DMS 273 (cell line): Measurements from ENCODE around the gene RUNX2.
"Not testable (repeated sequence)": the region's sequence is repeated elsewhere in the genome, so short reads cannot be mapped to it uniquely, and the experiment has no call there.

Source experiments
- DNase-seq: peaks from one replicate; lab custom pipeline; 2025; ENCODE audit not compliant: unreplicated experiment; lab: John Stamatoyannopoulos, UW

Gene RUNX2

DNA sequence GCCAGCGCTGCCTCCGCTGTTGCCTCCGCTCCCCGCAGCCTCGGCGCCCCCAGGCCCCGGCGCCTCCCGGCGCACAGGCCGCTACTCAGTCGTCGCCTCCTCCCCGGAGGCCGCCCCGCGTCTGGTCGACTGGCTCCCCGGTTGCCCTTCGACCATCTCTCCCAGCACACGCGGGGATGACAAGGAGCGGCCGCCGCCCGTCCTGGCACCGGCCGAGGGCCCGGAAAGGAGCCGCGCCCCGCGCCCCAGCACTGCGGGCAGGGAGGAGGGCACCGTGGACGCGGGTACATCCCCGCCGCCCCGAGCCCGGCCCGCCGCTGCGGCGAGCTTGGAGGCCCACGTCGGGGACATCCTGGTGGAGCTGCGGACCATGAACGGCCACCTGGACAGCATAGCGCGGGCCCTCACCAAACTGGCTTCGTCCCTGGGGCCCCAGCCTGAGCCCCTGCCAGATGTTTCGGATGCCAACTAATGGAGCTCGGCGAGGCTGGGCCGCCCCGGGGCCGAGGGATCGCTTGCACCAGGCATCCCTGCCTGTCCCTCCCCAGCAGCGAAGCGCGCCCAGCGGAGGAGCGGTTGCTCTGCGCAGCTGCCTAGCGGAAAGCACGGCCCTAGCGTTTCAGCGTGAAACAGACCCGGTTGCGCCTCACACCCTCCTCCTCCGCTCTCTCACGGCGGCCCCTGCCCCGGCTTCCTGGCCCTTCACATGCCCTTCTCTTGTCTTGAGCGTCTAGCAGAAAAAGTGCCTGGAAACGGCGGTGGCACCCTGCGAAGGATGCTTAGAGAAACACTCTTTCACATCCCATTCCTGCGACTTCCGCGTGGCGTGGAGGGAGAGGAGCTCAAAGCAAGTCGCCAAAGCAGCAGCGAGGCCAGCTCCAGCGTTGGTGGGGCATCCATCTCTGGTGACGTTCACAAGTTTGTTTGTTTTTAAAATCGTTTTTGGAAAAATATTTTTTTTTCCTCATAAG is 335.4 kb downstream of the RUNX2 start:
- no peak for DNase-seq

DNA sequence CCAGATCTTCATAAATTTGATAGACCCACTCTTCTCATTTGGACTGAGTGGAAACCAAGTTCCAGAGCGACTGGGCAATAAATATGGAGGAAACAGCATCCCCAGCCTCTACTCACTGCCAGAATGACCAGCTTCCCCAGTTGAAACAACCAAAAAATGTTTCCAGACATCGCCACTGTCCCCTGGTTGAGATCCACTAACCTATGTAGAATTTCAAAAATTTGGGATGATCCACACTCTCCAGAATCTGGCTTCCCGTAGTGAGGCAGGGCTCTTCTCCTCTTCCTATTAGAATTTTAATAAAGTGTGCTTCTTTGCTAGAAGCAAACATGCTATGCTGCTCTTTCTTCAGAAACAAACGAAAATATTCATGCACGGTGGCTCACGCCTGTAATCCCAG is 336.6 kb downstream of the RUNX2 start:
- DNase-seq = no peak

DNA sequence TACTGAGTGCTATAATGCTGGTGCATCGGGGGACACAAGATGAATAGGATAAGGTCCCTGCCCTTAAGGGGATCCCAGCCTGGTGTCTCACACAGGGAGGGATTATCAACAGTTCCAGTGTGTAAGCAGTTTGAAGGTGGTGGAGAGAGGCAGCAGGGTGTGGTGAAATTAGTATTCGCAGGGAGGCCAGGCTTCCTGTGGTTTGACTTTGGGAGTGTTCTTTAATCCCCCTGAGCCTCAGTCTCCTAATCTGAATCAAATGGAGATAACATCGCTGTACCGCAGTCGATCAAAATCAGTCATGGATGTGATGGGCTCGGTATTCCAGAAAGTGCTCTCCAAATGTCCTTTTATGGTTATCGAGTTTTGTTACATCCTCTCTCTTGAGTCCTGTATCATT is 337.7 kb downstream of the RUNX2 start:
- DNase-seq = no peak

DNA sequence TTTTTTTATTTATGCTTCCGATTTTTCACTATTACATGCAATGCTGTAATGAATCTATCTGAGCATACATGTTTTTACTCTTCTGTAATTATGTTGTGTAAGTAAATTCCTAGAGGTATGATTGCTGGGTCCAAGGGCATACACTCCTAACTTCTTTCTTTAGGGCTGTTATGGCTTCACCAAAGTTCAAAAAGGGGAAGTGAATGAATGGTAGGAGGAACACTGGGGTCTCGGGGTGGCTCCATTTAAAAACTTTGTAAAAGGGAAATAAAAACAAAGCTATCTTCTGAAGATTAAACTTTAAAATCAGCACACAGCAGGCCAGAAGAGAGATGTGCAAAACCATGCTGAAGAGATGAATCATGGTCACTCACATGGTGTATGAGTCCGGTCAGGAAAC is 338.7 kb downstream of the RUNX2 start:
- DNase-seq = no peak

DNA sequence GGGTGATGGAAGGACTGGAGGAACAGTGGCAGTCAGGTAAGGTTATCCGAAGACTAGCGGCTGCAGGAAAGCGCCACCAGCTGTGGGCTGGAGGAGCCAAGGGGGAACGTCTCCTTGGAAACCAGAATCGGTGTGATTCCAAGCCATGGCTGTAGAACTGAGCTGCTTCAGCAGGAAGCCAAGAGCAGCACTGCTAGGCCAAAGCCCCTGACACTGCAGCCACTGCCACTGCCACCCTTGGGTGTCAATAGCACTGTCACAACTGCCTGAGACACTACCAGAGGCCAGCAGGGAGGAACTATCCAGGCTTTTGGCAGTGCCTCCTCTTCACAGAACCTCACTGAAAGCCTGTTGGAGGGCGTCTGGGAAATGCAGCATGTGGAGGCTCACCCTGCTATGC is 339.2 kb downstream of the RUNX2 start:
- DNase-seq = peak; percentile 35

DNA sequence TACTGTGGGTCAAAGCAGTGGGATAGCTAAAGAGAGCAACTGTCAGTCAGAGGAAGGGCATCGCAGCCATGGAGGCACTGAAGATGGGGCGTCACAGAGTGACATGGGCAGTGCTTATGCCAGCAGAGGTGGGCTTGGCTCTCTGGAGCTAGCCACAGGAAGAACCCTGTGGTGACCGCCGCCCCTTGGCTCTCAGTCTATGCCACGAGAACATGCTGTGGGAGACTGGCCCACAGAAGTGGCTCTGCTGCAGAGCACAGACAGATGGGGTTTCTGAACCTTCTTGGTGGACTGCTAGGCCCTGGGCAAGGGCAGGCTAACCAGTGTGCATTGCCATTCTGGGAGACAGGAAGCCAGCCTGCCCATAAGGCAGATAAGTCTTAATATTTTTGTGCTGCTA is 339.6 kb downstream of the RUNX2 start:
- no peak for DNase-seq

DNA sequence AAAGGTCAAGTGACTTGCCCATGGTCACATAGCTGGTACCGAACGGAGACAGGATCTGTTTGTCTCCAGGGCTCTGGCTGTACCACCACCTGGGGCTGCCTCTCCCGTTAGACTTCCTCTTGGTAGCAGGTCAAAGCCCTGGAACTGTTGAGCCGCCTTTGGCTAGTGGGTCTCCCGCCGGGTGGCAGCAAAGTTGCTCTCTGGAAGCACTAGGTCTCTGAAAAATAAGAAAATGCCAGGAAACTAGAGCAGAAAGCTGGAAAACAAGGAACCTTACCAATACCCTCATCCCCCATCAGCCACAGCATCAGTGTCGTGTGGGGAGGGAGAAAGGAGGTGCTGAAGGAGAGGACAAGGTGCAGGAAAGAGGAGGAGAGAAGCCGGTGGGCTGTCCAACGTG is 340.6 kb downstream of the RUNX2 start:
- no peak for DNase-seq

DNA sequence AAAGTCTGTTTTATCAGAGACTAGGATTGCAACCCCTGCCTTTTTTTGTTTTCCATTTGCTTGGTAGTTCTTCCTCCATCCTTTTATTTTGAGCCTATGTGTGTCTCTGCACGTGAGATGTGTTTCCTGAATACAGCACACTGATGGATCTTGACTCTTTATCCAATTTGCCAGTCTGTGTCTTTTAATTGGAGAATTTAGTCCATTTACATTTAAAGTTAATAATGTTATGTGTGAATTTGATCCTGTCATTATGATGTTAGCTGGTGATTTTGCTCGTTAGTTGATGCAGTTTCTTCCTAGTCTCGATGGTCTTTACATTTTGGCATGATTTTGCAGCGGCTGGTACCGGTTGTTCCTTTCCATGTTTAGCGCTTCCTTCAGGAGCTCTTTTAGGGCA is 345.0 kb downstream of the RUNX2 start:
- DNase-seq = not testable (repeated sequence)

DNA sequence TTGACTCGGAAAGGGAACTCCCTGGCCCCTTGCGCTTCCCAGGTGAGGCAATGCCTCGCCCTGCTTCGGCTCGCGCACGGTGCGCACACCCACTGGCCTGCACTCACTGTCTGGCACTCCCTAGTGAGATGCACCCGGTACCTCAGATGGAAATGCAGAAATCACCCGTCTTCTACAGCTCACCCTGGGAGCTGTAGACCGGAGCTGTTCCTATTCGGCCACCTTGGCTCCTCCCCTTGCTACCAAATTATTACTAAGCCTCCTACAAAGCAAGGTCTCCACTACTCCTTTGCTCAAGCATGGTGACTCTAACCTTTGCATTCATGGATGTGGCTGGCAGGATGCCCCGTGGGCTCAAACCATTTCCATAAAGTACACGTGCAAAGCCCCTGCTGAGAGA is 347.0 kb downstream of the RUNX2 start:
- DNase-seq = not testable (repeated sequence)

DNA sequence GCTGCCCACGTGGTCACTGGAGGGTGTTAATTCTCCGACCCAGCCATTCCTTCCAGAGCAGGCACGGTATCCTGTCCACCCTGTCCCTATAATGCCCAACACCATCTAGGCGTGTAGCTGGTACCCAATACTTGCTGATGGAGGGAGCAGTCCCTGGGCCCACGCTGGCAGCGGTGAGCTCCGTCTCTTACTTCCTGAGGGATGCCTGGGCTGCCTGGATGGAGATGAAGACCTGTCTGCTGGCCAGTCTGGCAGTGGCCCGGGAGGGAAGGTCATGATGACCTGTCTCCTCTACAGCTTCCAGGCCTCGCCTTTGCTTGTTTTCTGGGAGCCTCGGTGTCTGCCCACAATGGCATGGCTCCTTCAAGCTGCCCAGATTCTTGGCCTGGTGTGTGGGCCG is 347.5 kb downstream of the RUNX2 start:
- no peak for DNase-seq

DNA sequence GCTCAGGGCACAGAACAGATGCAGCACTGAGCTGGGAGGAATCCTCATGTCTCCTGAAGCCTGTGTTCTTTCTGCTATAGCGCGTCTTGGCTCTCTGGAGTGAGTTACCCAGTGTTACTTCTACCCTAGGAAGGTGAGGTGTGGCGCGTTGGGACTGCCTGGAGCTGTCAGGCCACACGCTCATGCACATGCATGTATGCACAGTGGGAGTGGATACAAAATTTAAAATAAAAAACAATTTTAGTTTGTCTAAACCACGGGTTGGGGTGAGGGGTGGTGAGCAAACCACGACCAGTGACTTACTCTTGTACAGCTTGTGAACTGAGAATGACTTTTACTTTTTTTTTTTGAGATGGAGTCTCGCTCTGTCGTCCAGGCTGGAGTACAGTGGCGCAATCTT is 348.2 kb downstream of the RUNX2 start:
- no peak for DNase-seq

DNA sequence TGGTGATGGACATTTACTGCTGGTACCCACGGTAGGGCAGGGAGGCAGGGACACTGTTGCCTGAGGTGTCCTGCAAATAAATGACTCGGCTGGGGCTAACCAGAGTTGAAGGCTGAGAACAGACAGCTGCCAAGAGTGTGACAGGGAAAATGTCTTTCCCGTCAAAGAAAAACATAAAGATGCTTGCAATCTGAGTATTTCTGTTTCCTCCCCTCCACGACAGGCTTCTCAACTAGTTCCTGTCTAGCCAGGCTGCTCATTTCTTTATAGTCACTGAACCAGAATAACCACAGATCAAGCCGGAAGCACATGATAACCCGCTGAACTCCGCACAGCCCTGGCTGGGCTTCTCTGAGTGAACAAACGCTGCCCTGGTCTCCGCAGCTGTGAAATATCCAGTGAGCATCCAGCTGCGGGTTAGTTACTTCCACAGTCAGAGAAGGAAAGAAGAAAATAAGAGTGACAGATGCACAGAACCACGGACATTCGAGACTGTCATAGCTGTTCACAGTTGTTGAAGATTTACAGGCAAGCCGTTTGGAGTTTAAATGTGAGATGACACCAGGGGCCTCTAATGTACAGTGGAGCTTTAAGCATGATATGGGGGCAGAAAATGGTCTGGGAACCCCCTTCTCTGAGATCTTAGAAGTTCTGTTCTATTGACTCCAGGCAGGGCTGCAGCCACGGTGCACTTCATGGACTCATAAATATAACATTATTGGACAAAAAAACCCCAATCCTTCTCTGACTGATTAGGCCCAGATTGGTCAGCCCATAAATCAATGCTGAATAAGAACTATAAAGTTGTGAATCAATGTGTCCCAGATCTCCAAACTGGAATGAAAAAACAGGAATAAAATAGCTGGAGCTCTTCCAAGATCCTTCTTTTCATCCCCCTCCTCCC is 349.5 kb downstream of the RUNX2 start:
- peak; percentile 35 for DNase-seq

DNA sequence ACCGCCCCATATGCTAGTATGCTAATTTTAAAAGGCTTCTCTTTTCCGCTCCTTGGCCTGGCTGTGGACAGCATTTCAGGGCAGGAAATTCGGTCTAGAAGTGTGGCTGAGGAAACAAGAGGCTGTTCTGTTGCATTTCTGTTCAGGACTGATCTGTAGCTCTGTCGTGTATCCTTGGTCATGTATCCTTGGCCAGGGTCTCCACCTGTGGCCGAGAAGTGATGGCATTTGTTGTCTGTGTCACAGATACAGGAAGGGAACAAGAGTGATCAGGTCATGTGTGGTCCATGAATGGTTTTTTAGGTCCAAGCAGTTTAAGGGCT is 350.1 kb downstream of the RUNX2 start:
- peak; percentile 57 for DNase-seq

DNA sequence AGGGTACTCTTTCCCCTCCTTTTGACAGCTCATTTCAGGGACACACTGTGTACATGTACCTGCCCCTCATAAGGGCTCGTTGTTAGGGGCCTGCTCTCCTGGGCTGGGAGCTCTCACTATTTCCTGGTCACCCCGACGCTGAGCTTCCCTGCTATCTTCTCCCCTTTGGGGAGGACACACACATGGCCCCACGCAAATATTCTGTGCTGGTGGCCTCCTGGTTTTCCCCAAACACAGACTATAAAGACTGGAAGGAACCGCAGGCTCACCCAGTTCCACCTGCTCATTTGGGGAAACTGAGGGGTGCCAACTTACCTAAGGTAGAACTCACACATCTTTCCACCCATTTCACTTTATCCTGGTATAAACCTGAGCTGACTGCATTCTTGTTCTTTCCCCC is 351.0 kb downstream of the RUNX2 start:
- DNase-seq = no peak

DNA sequence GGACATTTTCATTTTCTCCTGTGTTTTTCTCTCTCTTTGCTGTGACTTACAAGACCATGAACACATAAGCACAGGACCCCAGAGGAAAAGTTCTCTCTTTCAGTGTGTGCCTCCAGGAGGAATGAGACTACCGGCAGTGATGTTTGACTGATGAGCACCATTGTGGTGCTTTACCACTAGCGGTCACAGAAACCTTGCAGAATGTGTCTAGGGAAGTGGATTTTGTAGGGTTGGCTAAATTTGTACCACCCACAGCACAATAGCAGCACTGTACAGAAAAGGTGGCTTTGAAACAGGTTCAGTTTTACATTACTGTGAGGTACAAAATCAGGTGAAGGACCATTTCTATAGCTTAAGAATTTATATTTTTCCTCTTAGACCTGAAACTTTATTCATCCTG is 351.5 kb downstream of the RUNX2 start:
- no peak for DNase-seq

DNA sequence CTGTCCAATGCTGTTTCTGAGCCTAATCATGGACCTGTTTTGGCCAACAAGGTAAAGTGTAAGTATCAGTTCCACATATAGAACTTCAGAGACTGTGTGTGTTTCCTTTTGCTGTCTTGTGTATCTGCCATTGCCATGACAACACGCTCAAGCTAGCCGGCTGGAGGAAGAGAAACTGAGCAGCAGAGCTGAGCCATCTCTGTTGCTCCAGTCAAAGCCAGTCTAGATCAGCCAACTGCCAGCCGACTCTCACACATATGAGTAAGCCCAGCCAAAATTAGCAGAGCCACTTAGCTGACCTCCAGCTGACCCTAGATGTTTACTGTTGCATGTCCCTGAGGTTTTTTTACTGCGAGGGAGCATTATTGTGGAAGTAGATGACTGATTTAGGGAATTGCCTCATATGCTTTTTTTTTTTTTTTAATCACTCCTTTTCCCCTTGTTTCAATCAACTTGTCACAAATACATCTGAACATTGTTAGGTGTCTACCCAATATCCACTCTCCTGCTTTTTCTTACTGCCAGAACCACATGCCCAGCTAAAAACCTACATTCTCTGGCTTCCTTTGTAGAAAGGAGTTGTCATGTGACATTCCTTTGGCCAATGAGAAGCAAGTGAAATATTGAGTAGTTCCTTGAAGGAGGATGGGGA is 353.9 kb downstream of the RUNX2 start:
- DNase-seq = no peak

DNA sequence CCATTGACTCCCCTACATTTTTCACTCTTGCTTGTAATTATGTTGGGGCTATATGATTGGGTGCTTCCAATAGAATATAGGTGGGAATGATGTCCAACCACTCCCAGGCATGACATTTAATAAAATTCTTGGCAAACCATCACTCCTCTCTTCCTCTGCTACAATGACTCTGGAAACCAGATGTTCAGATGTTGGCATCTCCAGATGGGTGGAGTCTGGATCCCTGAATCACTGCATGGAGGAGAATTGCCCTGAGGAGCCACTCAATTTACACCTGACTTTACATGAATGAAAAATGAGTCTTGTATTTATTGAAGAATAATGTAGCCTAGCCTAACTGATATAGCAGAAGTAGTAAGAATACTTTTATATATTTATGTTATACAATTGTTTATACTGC is 356.3 kb downstream of the RUNX2 start:
- no peak for DNase-seq

DNA sequence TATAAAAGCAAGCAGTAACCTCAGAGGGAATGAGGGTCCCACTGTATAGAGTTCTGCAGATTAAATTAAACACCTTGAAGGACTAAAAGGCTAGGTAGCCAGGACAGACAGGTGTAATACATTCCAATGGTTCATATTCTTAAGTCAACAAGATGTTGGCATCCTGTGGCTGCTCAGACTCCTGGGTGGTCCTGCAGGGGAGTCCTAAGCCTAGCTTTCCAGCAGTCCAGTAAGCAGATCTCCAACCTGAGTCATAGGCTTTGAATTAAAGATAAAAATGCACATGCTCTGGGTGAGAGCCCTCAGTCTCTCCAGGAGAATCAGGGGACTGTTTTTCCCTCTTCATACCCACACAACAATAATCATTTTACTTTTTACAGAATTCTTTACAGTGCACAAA is 356.9 kb downstream of the RUNX2 start:
- DNase-seq = no peak

DNA sequence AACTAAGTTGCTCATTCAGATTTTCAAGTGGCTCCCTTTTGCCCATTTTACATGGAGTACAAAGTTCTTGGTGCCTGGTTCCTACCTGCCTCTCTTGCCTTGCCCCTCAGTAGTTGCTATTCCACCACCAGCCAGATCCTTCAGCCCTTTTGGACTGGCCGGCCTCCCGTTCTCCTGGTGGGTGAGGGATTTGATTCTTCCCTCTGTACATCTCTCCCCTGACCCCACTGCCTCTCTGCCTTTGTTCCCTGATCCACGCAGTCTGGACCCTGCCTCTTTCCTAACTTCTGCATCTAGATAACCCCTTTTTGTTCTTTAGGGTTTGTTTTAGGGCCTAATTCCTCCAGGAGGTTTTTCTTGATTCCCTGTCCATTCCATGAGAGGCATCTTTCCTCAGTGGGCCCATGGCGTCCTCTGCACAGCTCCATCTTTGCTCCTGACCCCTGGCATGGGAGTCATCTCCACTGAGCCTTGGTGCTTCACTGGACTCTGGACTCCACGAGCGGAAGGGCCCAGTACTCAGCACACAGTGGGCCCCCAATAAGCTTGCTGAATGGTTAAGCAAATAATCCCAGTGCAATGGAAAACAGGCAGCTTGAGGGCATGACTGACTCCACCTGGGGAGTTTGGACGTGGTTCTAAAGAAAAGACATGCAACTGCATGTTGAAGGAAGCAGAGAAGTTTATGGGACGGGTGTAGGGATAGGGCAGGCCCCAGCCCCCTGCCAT is 358.9 kb downstream of the RUNX2 start:
- DNase-seq = no peak

DNA sequence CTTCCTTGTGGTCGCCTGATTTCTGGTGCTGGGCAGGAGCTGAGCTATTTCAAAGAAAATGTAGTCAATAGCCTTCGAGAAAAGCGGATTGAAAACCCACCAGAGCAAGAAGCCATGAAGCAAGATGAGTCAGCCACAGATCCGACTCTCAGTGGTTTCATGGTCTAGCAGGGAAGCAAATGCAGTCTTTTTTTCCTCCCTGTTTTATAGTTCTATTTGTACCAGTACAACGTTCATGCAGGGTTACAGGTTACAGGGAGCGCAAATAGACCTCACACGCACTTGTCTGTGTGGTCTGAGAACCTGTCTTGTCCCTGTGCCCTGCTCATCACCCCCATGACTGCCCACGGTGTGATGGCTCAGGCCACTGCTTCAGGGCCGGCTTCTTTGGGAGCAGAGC is 359.4 kb downstream of the RUNX2 start:
- no peak for DNase-seq

DNA sequence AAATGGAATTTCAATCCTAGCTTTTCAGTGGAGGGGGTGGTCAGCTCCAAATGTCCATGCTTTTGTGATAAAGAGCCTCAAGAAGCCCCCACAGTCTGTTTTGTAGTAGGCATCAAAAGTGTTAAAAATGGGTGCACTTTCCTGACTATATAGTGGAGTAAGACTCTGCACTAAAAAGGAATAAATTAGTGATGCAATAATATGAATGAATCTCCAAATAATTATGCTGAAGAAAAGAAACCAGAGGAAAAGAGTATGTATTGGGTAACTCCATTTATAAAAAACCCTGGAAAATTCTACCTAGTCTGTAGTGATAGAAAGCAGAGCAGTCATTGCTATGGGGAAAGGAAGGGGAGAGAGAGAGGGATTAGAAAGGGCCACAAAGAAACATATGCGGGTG is 360.1 kb downstream of the RUNX2 start:
- no peak for DNase-seq
